GM20000 (cell line): ENCODE results near the gene CALN1.

Experiments
- DNase-seq: peaks from one replicate; pipeline ENCODE4 v3.0.0; 2012; ENCODE audit warnings: low spot score
- CTCF ChIP-seq: IDR thresholded peaks from 2 replicates; pipeline ENCODE4 v1.5.1; 2012; ENCODE audit warnings: mild to moderate bottlenecking, control low read depth; ENCODE audit errors: extremely low read depth, missing control alignments

Gene CALN1

GRCh38 chr7:72196176-72196575 lies 216.0 kb downstream of the CALN1 start:
- TF ChIP-seq CTCF: no peak
- no peak for DNase-seq

- no peak for TF ChIP-seq CTCF
- no peak for DNase-seq
Measured at GRCh38 chr7:72190919-72191318, 221.2 kb downstream of the CALN1 start.

- no peak for DNase-seq
- no peak for TF ChIP-seq CTCF
Measured at GRCh38 chr7:72190146-72190545, 222.0 kb downstream of the CALN1 start.

- no peak for TF ChIP-seq CTCF
- no peak for DNase-seq
Measured at GRCh38 chr7:72187179-72187578, 225.0 kb downstream of the CALN1 start.

- no peak for TF ChIP-seq CTCF
- DNase-seq: no peak
Measured at GRCh38 chr7:72183835-72184234, 228.3 kb downstream of the CALN1 start.

- TF ChIP-seq CTCF: no peak
- no peak for DNase-seq
Measured at GRCh38 chr7:72182036-72182435, 230.1 kb downstream of the CALN1 start.

- TF ChIP-seq CTCF: no peak
- DNase-seq: no peak
Measured at GRCh38 chr7:72176875-72177274, 235.3 kb downstream of the CALN1 start.
